GM12878 (cell line): ENCODE measurements around the gene PRPF40B. TPM values are rescaled to one million over a fixed set of nuclear protein-coding genes. Genes with fewer than 3 reads are reported as not detected.

ENCODE experiments used
- ATAC-seq: fragments of 200-7000 bp; cut with Tn5 transposase; 3 replicates; pipeline ENCODE4 v1.9.1; 2020; ENCODE audit warnings: mild to moderate bottlenecking, moderate library complexity
- BruUV-seq: library from RNA; stranded (reverse); fragments of 400-500 nt; replicated peaks from 2 replicates; lab custom pipeline; 2021; lab: Mats Ljungman, UMichigan
- CTCF ChIA-PET: fragments of 300-600 bp; sonication (Branson Sonifier 250); formaldehyde crosslinking; extraction: SDS; loops from one replicate; lab custom pipeline; 2021; ENCODE audit warnings: inconsistent platforms; lab: Yijun Ruan, JAX
- POLR2A ChIA-PET: fragments of 350-600 bp; formaldehyde crosslinking; extraction: SDS; loops from one replicate; lab custom pipeline; 2021; ENCODE audit warnings: inconsistent platforms; lab: Charles Lee
- RAD21 ChIA-PET: fragments of 300-600 bp; sonication (Branson Sonifier 250); formaldehyde crosslinking; loops from one replicate; lab custom pipeline; 2023; ENCODE audit warnings: antibody characterized with exemption; ENCODE audit not compliant: unreplicated experiment; lab: Charles Lee
- SMC1A ChIA-PET: fragments of 300-600 bp; sonication (Branson Sonifier 250); formaldehyde crosslinking; loops from one replicate; lab custom pipeline; 2023; ENCODE audit not compliant: unreplicated experiment, uncharacterized antibody; lab: Charles Lee
- DNase-seq: peaks from one replicate; pipeline ENCODE4 v3.0.0-alpha.2; 2011; ENCODE audit warnings: low read depth, low spot score
- FAIRE-seq: peaks from 3 replicates; lab custom pipeline; 2011; peaks lifted over from hg19 to GRCh38; lab: Jason Lieb, UNC
- H2AFZ ChIP-seq: 2 replicates; pipeline ENCODE4 v1.6.0; 2011; ENCODE audit warnings: low read depth, low read length, control low read depth; ENCODE audit not compliant: control insufficient read depth
- H3K27ac ChIP-seq: 2 replicates; pipeline ENCODE4 v1.5.1; 2011; ENCODE audit warnings: control low read depth; ENCODE audit not compliant: control insufficient read depth, insufficient read depth
- H3K27me3 ChIP-seq, 2 experiments: replicated peaks in 1 of 2; 2 replicates each; pipeline versions ENCODE4 v1.6.0 to v1.6.1; 2011; ENCODE audit warnings: low read length in 1 of 2; ENCODE audit not compliant: control insufficient read depth in 2 of 2, insufficient read depth in 2 of 2
- H3K36me3 ChIP-seq, 2 experiments: 2 replicates each; pipeline ENCODE4 v1.5.1; 2011; ENCODE audit warnings: low read length in 1 of 2; ENCODE audit not compliant: control insufficient read depth in 2 of 2, insufficient read depth in 2 of 2
- H3K4me1 ChIP-seq: 2 replicates; pipeline ENCODE4 v1.6.1; 2011; ENCODE audit warnings: mild to moderate bottlenecking, low read length, moderate library complexity, mixed read lengths; ENCODE audit not compliant: control insufficient read depth, insufficient read depth
- H3K4me2 ChIP-seq: 2 replicates; pipeline ENCODE4 v1.6.0; 2011; ENCODE audit warnings: control low read depth; ENCODE audit not compliant: control insufficient read depth, insufficient read depth
- H3K4me3 ChIP-seq: fragments of 200-600 bp; sonication (generic); 2 replicates; pipeline ENCODE4 v1.5.1; 2016
- H3K79me2 ChIP-seq: 2 replicates; pipeline ENCODE4 v1.6.0; 2011; ENCODE audit warnings: low read length; ENCODE audit not compliant: control insufficient read depth, insufficient read depth
- H3K9ac ChIP-seq: 2 replicates; pipeline ENCODE4 v1.8.0; 2011; ENCODE audit warnings: low read length, control low read depth, mixed read lengths; ENCODE audit not compliant: control insufficient read depth, insufficient read depth
- H3K9me3 ChIP-seq: replicated peaks from 3 replicates; pipeline ENCODE4 v1.5.1; 2011; ENCODE audit warnings: mild to moderate bottlenecking, low read length; ENCODE audit not compliant: control insufficient read depth, insufficient read depth
- H4K20me1 ChIP-seq: 2 replicates; pipeline ENCODE4 v1.6.0; 2011; ENCODE audit not compliant: control insufficient read depth, insufficient read depth
- CEBPZ ChIP-seq: fragments of 150-350 bp; IDR thresholded peaks from 2 replicates; pipeline ENCODE4 v1.6.1; 2016; ENCODE audit warnings: low read depth, low read length
- CHD2 ChIP-seq: IDR thresholded peaks from 2 replicates; pipeline ENCODE4 v1.6.1; 2011; ENCODE audit warnings: low read depth, low read length, improper control_type of control experiment, borderline replicate concordance
- CREM ChIP-seq: IDR thresholded peaks from 2 replicates; pipeline ENCODE4 v1.6.1; 2014; ENCODE audit warnings: antibody characterized with exemption, low read depth
- EED ChIP-seq: sonication (generic); IDR thresholded peaks from 2 replicates; pipeline ENCODE4 v1.6.1; 2016; ENCODE audit warnings: antibody characterized with exemption, low read depth
- ETV6 ChIP-seq, 2 experiments: fragments of 450-650 bp in 1 of 2; IDR thresholded peaks in 1 of 2; conservative IDR thresholded peaks in 1 of 2; 2 replicates each; pipeline ENCODE4 v1.6.1; 2014; ENCODE audit warnings: antibody characterized with exemption in 1 of 2, borderline replicate concordance in 1 of 2, low read depth in 1 of 2, mild to moderate bottlenecking in 1 of 2, moderate library complexity in 1 of 2
- FOXK2 ChIP-seq: fragments of 450-650 bp; IDR thresholded peaks from 2 replicates; pipeline ENCODE4 v1.6.1; 2017; ENCODE audit warnings: mild to moderate bottlenecking, moderate library complexity
- JUNB ChIP-seq: IDR thresholded peaks from 2 replicates; pipeline ENCODE4 v1.6.1; 2016; ENCODE audit warnings: antibody characterized with exemption, mild to moderate bottlenecking
- POLR2A ChIP-seq: IDR thresholded peaks from 2 replicates; pipeline ENCODE4 v1.6.1; 2011; ENCODE audit warnings: low read depth, mild to moderate bottlenecking, low read length
- RELA ChIP-seq: fragments of 450-650 bp; IDR thresholded peaks from 2 replicates; pipeline ENCODE4 v1.8.0; 2014; ENCODE audit warnings: borderline replicate concordance; ENCODE audit not compliant: partially characterized antibody
- SP1 ChIP-seq: IDR thresholded peaks from one replicate; pipeline ENCODE4 v1.6.1; 2011; ENCODE audit warnings: low read depth, low read length
- WGBS: methylation state at CpG from one replicate; pipeline ENCODE4 v1.1.6; 2016; ENCODE audit warnings: low lambda C conversion rate; ENCODE audit not compliant: insufficient replicate concordance, insufficient coverage; ENCODE audit errors: missing lambda C conversion rate; 5-methylcytosine and 5-hydroxymethylcytosine counted together
- in situ Hi-C: fragments of 300-500 bp; cut with MboI; formaldehyde crosslinking; loops from 9 replicates; pipeline ENCODE4 v1.14.3; 2018; ENCODE audit warnings: mixed read lengths
- intact Hi-C: fragments of 100-400 bp; cut with micrococcal nuclease; formaldehyde crosslinking; loops from one replicate; pipeline ENCODE4 v1.14.2; 2022; ENCODE audit not compliant: unreplicated experiment
- polyA plus RNA-seq, 11 experiments: library from polyadenylated mRNA; depleted of rRNA in 4 of 11; unstranded in 6 of 11; stranded (reverse) in 5 of 11; fragments of >200 nt; fragmentation: Nextera tagmentation in 4 of 11; fragmentation: Illumina TruSeq in 1 of 11; extraction: Ambion mirVana in 4 of 11; extraction: Trizol in 1 of 11; gene quantifications; 1 replicate in 1 of 11; 2 replicates in 10 of 11; pipeline versions ENCODE4 v1.2.1 to v1.2.3, GENCODE V29; 2011 to 2016; ENCODE audit warnings: inconsistent platforms in 2 of 11, missing spikeins in 2 of 11, low read depth in 1 of 11
- total RNA-seq, 4 experiments: library from RNA; depleted of rRNA in 3 of 4; stranded (reverse); fragments of >200 nt in 3 of 4; fragmentation: Illumina TruSeq in 1 of 4; extraction: Trizol in 1 of 4; gene quantifications; 2 replicates each; pipeline versions ENCODE4 v1.2.1 to v1.2.3, GENCODE V29; 2013 to 2021

Gene PRPF40B
- total and polyA plus RNA-seq, 10 of the 15 experiments (the other 5 are each of a cell fraction or from before 2014, with no cell fraction given): 0.31 to 17.9 (median 7.3) TPM

- Histone ChIP-seq H4K20me1 (no peaks in the 10 kb centered on the region), H3K27me3 (no peaks in the 10 kb centered on the region), H3K9me3 (no peaks in the 10 kb centered on the region; the same call in 2 of the 3 replicates), H3K9ac (no peak overlapping the region), H3K79me2 (no peaks in the 10 kb centered on the region), H3K4me2 (no peak overlapping the region), H3K27ac (no peak overlapping the region), H3K4me1 (peaks cover 8% of the 10 kb centered on the region), H3K36me3 (no peaks in the 10 kb centered on the region), H2AFZ (no peak overlapping the region), H3K4me3 (no peak overlapping the region)
- no TSS peak for BruUV-seq
- TF ChIP-seq SP1: no peak
- TF ChIP-seq FOXK2: no peak
- TF ChIP-seq RELA: no peak
- no peak for TF ChIP-seq POLR2A
- TF ChIP-seq CEBPZ: no peak
- no peak for TF ChIP-seq JUNB
- TF ChIP-seq CHD2: no peak
- no peak for TF ChIP-seq ETV6 (conservative IDR thresholded peaks at IDR 0.05 in 1 of 2, IDR thresholded peaks at IDR 0.05 in 1 of 2; ENCODE audit: borderline replicate concordance in 1 of 2, low read depth in 1 of 2)
- no peak for TF ChIP-seq EED
- no peak for TF ChIP-seq CREM
- 60% methylated on average over 5 of the region's 5 CpGs for WGBS
- SMC1A ChIA-PET: no interaction called here
- RAD21 ChIA-PET: no interaction called here
- intact Hi-C loops: no loop called here
- DNase-seq (no peak), ATAC-seq (no peak), FAIRE-seq (no peak)
- CTCF ChIA-PET: no interaction called here
- POLR2A ChIA-PET: interaction anchor here (1.2 kb wide), 1 partner anchor 48 kb away, joined by 3 read pairs; no protein-coding TSS in a partner anchor
- in situ Hi-C loops: no loop called here
Measured at GRCh38 chr12:49616533-49617219, 6.7 kb upstream of the PRPF40B start.
